GM06990 (cell line): ENCODE results near the gene SEMA3D.

ENCODE experiments used
- DNase-seq: peaks from one replicate; pipeline ENCODE4 v3.0.0-alpha.2; 2011; ENCODE audit not compliant: insufficient read length; ENCODE audit errors: extremely low read depth
- H3K27me3 ChIP-seq: replicated peaks from 2 replicates; pipeline ENCODE4 v1.6.0; 2011; ENCODE audit warnings: low read length; ENCODE audit not compliant: control insufficient read depth, insufficient read depth
- H3K36me3 ChIP-seq: 2 replicates; pipeline ENCODE4 v1.5.1; 2011; ENCODE audit warnings: low read length; ENCODE audit not compliant: control insufficient read depth, insufficient read depth
- H3K4me3 ChIP-seq: replicated peaks from 2 replicates; pipeline ENCODE4 v1.5.1; 2011; ENCODE audit warnings: low read depth, mild to moderate bottlenecking, control low read depth, low read length
- CTCF ChIP-seq: IDR thresholded peaks from 2 replicates; pipeline ENCODE4 v1.5.1; 2011; ENCODE audit warnings: low read length, control low read depth, mild to moderate bottlenecking, inconsistent platforms; ENCODE audit not compliant: insufficient read depth, poor library complexity, severe bottlenecking

The SEMA3D gene

GRCh38 chr7:85014936-85015660, 171.8 kb downstream of the SEMA3D start:
- H3K27me3 ChIP-seq, result no peaks in the 10 kb centered on the region
- no peak for DNase-seq
- no peak overlapping the region for H3K4me3 ChIP-seq
- H3K36me3 ChIP-seq, result no peaks in the 10 kb centered on the region
- TF ChIP-seq CTCF, result no peak

GRCh38 chr7:85011127-85011526, 175.7 kb downstream of the SEMA3D start:
- DNase-seq, result no peak
- Histone ChIP-seq H3K27me3 (no peaks in the 10 kb centered on the region), H3K36me3 (no peaks in the 10 kb centered on the region), H3K4me3 (no peak overlapping the region)
- no peak for TF ChIP-seq CTCF

- Histone ChIP-seq H3K27me3 (no peaks in the 10 kb centered on the region), H3K36me3 (no peaks in the 10 kb centered on the region), H3K4me3 (no peak overlapping the region)
- DNase-seq, result no peak
- TF ChIP-seq CTCF, result no peak
Measured at GRCh38 chr7:85010306-85010705, 176.6 kb downstream of the SEMA3D start.

GRCh38 chr7:85006754-85007153, 180.1 kb downstream of the SEMA3D start:
- no peak for TF ChIP-seq CTCF
- Histone ChIP-seq H3K36me3 (no peaks in the 10 kb centered on the region), H3K4me3 (no peak overlapping the region), H3K27me3 (no peaks in the 10 kb centered on the region)
- DNase-seq, result no peak

- DNase-seq, result no peak
- no peaks in the 10 kb centered on the region for H3K27me3 ChIP-seq
- no peaks in the 10 kb centered on the region for H3K36me3 ChIP-seq
- TF ChIP-seq CTCF, result no peak
- no peak overlapping the region for H3K4me3 ChIP-seq
Measured at GRCh38 chr7:85004402-85004801, 182.5 kb downstream of the SEMA3D start.
